Panc1 (cell line): Measurements from ENCODE around the gene LRRC31. TPM values are rescaled to one million over a fixed set of nuclear protein-coding genes. Genes with fewer than 3 reads are reported as not detected.

Experiments
- ATAC-seq: fragments of 200-7000 bp; cut with Tn5 transposase; 2 replicates; pipeline ENCODE4 v1.9.1; 2020; ENCODE audit warnings: mild to moderate bottlenecking, moderate library complexity
- BruUV-seq: library from RNA; stranded (reverse); fragments of 400-500 nt; replicated peaks from 2 replicates; lab custom pipeline; 2021; lab: Mats Ljungman, UMichigan
- CTCF ChIA-PET: fragments of 300-600 bp; sonication (Branson Sonifier 250); formaldehyde crosslinking; loops from one replicate; lab custom pipeline; 2022; ENCODE audit warnings: antibody characterized with exemption; lab: Charles Lee
- POLR2A ChIA-PET: fragments of 300-600 bp; sonication (Branson Sonifier 250); formaldehyde crosslinking; loops from one replicate; lab custom pipeline; 2022; ENCODE audit warnings: antibody characterized with exemption; lab: Charles Lee
- DNase-seq: peaks from one replicate; pipeline ENCODE4 v3.0.0-alpha.2; 2010; ENCODE audit warnings: low read depth, low spot score
- H3K27ac ChIP-seq: 2 replicates; pipeline ENCODE4 v1.5.1; 2011; ENCODE audit warnings: mild to moderate bottlenecking, low read length, inconsistent platforms
- H3K27me3 ChIP-seq: fragments of 200-500 bp; sonication (Bioruptor generic); 2 replicates; pipeline ENCODE4 v1.6.0; 2014; ENCODE audit warnings: low read length, inconsistent platforms; ENCODE audit not compliant: control insufficient read depth, insufficient read depth
- H3K36me3 ChIP-seq: fragments of 200-500 bp; sonication (Bioruptor generic); 2 replicates; pipeline ENCODE4 v1.5.1; 2014; ENCODE audit warnings: inconsistent platforms, mild to moderate bottlenecking, low read length, moderate library complexity; ENCODE audit not compliant: control insufficient read depth, insufficient read depth
- H3K4me1 ChIP-seq: 2 replicates; pipeline ENCODE4 v1.5.1; 2011; ENCODE audit warnings: inconsistent platforms, mild to moderate bottlenecking, low read length, moderate library complexity; ENCODE audit not compliant: control insufficient read depth, insufficient read depth
- H3K4me3 ChIP-seq, 2 experiments: 2 replicates each; pipeline ENCODE4 v1.5.1; 2011 to 2012; ENCODE audit warnings: low read depth in 2 of 2, low read length in 2 of 2, mild to moderate bottlenecking in 2 of 2, inconsistent platforms in 1 of 2, moderate library complexity in 1 of 2
- H3K9me3 ChIP-seq: fragments of 200-500 bp; sonication (Bioruptor generic); 2 replicates; pipeline ENCODE4 v1.5.1; 2014; ENCODE audit warnings: low read depth, mild to moderate bottlenecking, inconsistent platforms, low read length, moderate library complexity; ENCODE audit not compliant: control insufficient read depth, insufficient read depth
- CTCF ChIP-seq: fragments of 450-650 bp; IDR thresholded peaks from 2 replicates; pipeline ENCODE4 v1.5.1; 2017; ENCODE audit warnings: mild to moderate bottlenecking
- POLR2AphosphoS5 ChIP-seq: IDR thresholded peaks from 2 replicates; pipeline ENCODE4 v1.6.1; 2012; ENCODE audit warnings: mild to moderate bottlenecking, low read depth, low read length, moderate library complexity
- REST ChIP-seq, 2 experiments: IDR thresholded peaks; 2 replicates each; pipeline ENCODE4 v1.6.1; 2011 to 2012; ENCODE audit warnings: low read depth in 2 of 2, control low read depth in 1 of 2, low read length in 1 of 2, mild to moderate bottlenecking in 1 of 2, moderate library complexity in 1 of 2; ENCODE audit not compliant: insufficient read depth in 1 of 2
- SIN3A ChIP-seq: IDR thresholded peaks from 2 replicates; pipeline ENCODE4 v1.6.1; 2012; ENCODE audit warnings: low read depth, mild to moderate bottlenecking, low read length, moderate library complexity, borderline replicate concordance; ENCODE audit not compliant: insufficient read depth
- TCF7L2 ChIP-seq: IDR thresholded peaks from 2 replicates; pipeline ENCODE4 v1.6.1; 2011; ENCODE audit warnings: mild to moderate bottlenecking, low read depth, low read length, inconsistent platforms
- in situ Hi-C: cut with HindIII; loops from 2 replicates; pipeline ENCODE4 v1.10.0; 2016; ENCODE audit warnings: low sequenced_read_pairs, low pct_unique_long_range_greater_than_20kb
- intact Hi-C: fragments of 100-400 bp; cut with micrococcal nuclease; formaldehyde crosslinking; loops from one replicate; pipeline ENCODE4 v1.10.0; 2022; ENCODE audit not compliant: unreplicated experiment
- total RNA-seq: library from RNA; stranded (reverse); gene quantifications from one replicate; pipeline ENCODE4 v1.2.1, GENCODE V29; 2021; ENCODE audit not compliant: unreplicated experiment

Gene LRRC31
- total RNA-seq, 1 experiment from 2014 or later, result not detected

DNA sequence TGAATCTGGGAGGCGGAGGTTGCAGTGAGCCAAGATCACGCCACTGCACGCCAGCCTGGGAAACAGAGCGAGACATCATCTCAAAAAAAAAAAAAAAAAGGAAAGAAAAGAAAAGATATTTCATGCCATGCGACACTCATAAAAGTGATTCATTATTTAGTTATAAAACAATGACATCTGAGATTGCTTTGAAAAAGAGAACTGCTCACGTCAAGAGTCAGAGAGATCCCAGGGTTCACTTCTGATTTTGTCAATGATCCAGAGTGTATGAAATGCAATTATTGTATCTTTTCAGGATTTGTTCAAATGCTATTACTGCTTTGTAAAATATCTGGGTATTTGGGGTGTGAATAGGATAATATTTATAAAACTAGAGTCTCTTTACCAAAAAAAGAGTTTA, 35.7 kb upstream of the LRRC31 start:
- POLR2A ChIA-PET, result no interaction called here

GRCh38 chr3:169901453-169901852, 31.7 kb upstream of the LRRC31 start:
- DNase-seq (no peak), ATAC-seq (no peak)
- ChIA-PET CTCF (no interaction called here), POLR2A (no interaction called here)
- H3K27me3 ChIP-seq, result peaks cover 3% of the 10 kb centered on the region; the same call in 1 of the 2 replicates
- no peaks in the 10 kb centered on the region for H3K4me1 ChIP-seq
- H3K27ac ChIP-seq, result no peak overlapping the region
- no peak for TF ChIP-seq CTCF
- TF ChIP-seq TCF7L2, result no peak
- TF ChIP-seq SIN3A, result no peak
- TF ChIP-seq REST (IDR thresholded peaks at IDR 0.05; ENCODE audit: insufficient read depth in 1 of 2, low read depth in 2 of 2, low read length in 1 of 2), result no peak
- no peak for TF ChIP-seq POLR2AphosphoS5
- no peaks in the 10 kb centered on the region for H3K36me3 ChIP-seq
- in situ Hi-C loops (no loop called here), intact Hi-C loops (no loop called here)
- no peak overlapping the region for H3K4me3 ChIP-seq
- peaks cover 5% of the 10 kb centered on the region; the same call in 1 of the 2 replicates for H3K9me3 ChIP-seq
- BruUV-seq, result no TSS peak

More for the DNA sequence above, 35.7 kb upstream of the LRRC31 start:
- TF ChIP-seq CTCF (no peak), POLR2AphosphoS5 (no peak), REST (IDR thresholded peaks at IDR 0.05; ENCODE audit: insufficient read depth in 1 of 2, low read depth in 2 of 2, low read length in 1 of 2) (no peak), SIN3A (no peak), TCF7L2 (no peak)
- intact Hi-C loops (no loop called here), in situ Hi-C loops (no loop called here)
- DNase-seq (no peak), ATAC-seq (no peak)
- Histone ChIP-seq H3K27ac (no peak overlapping the region), H3K36me3 (no peaks in the 10 kb centered on the region), H3K27me3 (peaks cover 7% of the 10 kb centered on the region), H3K9me3 (peaks cover 5% of the 10 kb centered on the region; the same call in 1 of the 2 replicates), H3K4me1 (no peaks in the 10 kb centered on the region), H3K4me3 (no peak overlapping the region)
- CTCF ChIA-PET, result no interaction called here
- no TSS peak for BruUV-seq
